Gastroesophageal sphincter (tissue), 3 donors: ENCODE measurements around the gene SH3RF2.

ENCODE experiments used
- CTCF ChIP-seq, 4 experiments: fragments of 200-600 bp in 2 of 4; fragments of 450-650 bp in 2 of 4; sonication (generic) in 1 of 4; IDR thresholded peaks; one replicate each; pipeline ENCODE4 v1.5.1; 2017 to 2019; ENCODE audit warnings: antibody characterized with exemption in 4 of 4, mild to moderate bottlenecking in 2 of 4, moderate library complexity in 2 of 4
- EP300 ChIP-seq: sonication (generic); formaldehyde crosslinking; IDR thresholded peaks from one replicate; pipeline ENCODE4 v1.6.1; 2017; ENCODE audit warnings: antibody characterized with exemption, mild to moderate bottlenecking
- POLR2A ChIP-seq, 2 donors: fragments of 450-650 bp; IDR thresholded peaks; one replicate each; pipeline ENCODE4 v1.6.1; 2017; ENCODE audit warnings: antibody characterized with exemption in 2 of 2, mild to moderate bottlenecking in 2 of 2, moderate library complexity in 1 of 2
- POLR2AphosphoS5 ChIP-seq: sonication (generic); formaldehyde crosslinking; IDR thresholded peaks from one replicate; pipeline ENCODE4 v1.6.1; 2017; ENCODE audit warnings: antibody characterized with exemption

- TF ChIP-seq CTCF (IDR thresholded peaks at IDR 0.05) (no peak), POLR2A (IDR thresholded peaks at IDR 0.05) (no peak), POLR2AphosphoS5 (no peak), EP300 (no peak)
These were observed 175.0 kb downstream of the SH3RF2 start for GRCh38 chr5:146111409-146111808.
